HepG2 (cell line): ENCODE data around the gene PCIF1. TPM values are rescaled to one million over a fixed set of nuclear protein-coding genes. Genes with fewer than 3 reads are reported as not detected.

Experiments used
- ASH2L ChIP-seq: fragments of 300-600, 200-600 bp; sonication (generic); IDR thresholded peaks from 2 replicates; pipeline ENCODE4 v1.7.0; 2017; ENCODE audit warnings: low read depth, mild to moderate bottlenecking, moderate library complexity, mixed read lengths, low read length; ENCODE audit not compliant: insufficient read length
- FOXA1 ChIP-seq, 2 experiments: fragments of 450-650 bp in 1 of 2; sonication (generic) in 1 of 2; formaldehyde crosslinking in 1 of 2; IDR thresholded peaks; 2 replicates each; pipeline versions ENCODE4 v1.4.0 to v1.6.1; 2016 to 2020; ENCODE audit warnings: missing genetic modification reagents in 1 of 2
- HOXA5 ChIP-seq: sonication (generic); formaldehyde crosslinking; IDR thresholded peaks from 2 replicates; pipeline ENCODE4 v1.4.0; 2020; ENCODE audit warnings: missing genetic modification reagents
- SALL1 ChIP-seq: sonication (generic); formaldehyde crosslinking; IDR thresholded peaks from 2 replicates; pipeline ENCODE4 v1.8.0; 2022; ENCODE audit warnings: mild to moderate bottlenecking, missing genetic modification reagents
- ZNF777 ChIP-seq: sonication (generic); formaldehyde crosslinking; IDR thresholded peaks from 2 replicates; pipeline ENCODE4 v1.4.0; 2020; ENCODE audit warnings: missing genetic modification reagents
- polyA plus RNA-seq, 8 experiments: library from polyadenylated mRNA; depleted of rRNA in 3 of 8; stranded (reverse) in 7 of 8; unstranded in 1 of 8; fragments of >200 nt; fragmentation: Illumina TruSeq in 4 of 8; extraction: Trizol in 4 of 8; gene quantifications; 2 replicates each; pipeline versions ENCODE4 v1.2.1 to v1.2.3, GENCODE V29; 2011 to 2016; ENCODE audit warnings: low read depth in 4 of 8, missing spikeins in 1 of 8, mixed read lengths in 1 of 8; ENCODE audit not compliant: insufficient read depth in 1 of 8
- total RNA-seq, 5 experiments: library from RNA; depleted of rRNA; stranded (reverse); fragments of >200 nt; fragmentation: Illumina TruSeq; extraction: Trizol; gene quantifications; 2 replicates each; pipeline ENCODE4 v1.2.3, GENCODE V29; 2016; ENCODE audit warnings: low read depth in 1 of 5
- TF ChIP-seq, protein P1 (sequence below): sonication (generic); formaldehyde crosslinking; IDR thresholded peaks from 2 replicates; pipeline ENCODE4 v1.8.1; 2023; ENCODE audit warnings: mild to moderate bottlenecking, inconsistent platforms, moderate library complexity, missing genetic modification reagents, borderline replicate concordance
- TF ChIP-seq, protein P2 (sequence below): sonication (generic); formaldehyde crosslinking; IDR thresholded peaks from 2 replicates; pipeline ENCODE4 v1.5.0; 2020; ENCODE audit warnings: missing genetic modification reagents, mild to moderate bottlenecking, borderline replicate concordance
- TF ChIP-seq, protein P3 (sequence below): sonication (generic); formaldehyde crosslinking; conservative IDR thresholded peaks from 2 replicates; pipeline ENCODE4 v1.8.1; 2023; ENCODE audit warnings: missing genetic modification reagents
- TF ChIP-seq, protein P4 (sequence below): sonication (generic); formaldehyde crosslinking; IDR thresholded peaks from 2 replicates; pipeline ENCODE4 v1.4.0; 2020; ENCODE audit warnings: missing genetic modification reagents, mild to moderate bottlenecking, borderline replicate concordance
- TF ChIP-seq, protein P5 (sequence below): IDR thresholded peaks from 2 replicates; pipeline ENCODE4 v1.6.1; 2016; ENCODE audit warnings: missing compliant biosample characterization, missing genetic modification reagents, borderline replicate concordance
- TF ChIP-seq, protein P6 (sequence below): sonication (generic); formaldehyde crosslinking; IDR thresholded peaks from 2 replicates; pipeline ENCODE4 v1.5.1; 2020; ENCODE audit warnings: mild to moderate bottlenecking, missing genetic modification reagents, borderline replicate concordance
- TF ChIP-seq, protein P7 (sequence below): sonication (generic); formaldehyde crosslinking; IDR thresholded peaks from 2 replicates; pipeline ENCODE4 v1.5.1; 2020; ENCODE audit warnings: missing genetic modification reagents, mild to moderate bottlenecking, borderline replicate concordance

Gene PCIF1
- total and polyA plus RNA-seq, 2 of the 13 experiments (the other 11 are each of a cell fraction or from before 2014, with no cell fraction given) = 20.9 to 24.4 TPM

DNA sequence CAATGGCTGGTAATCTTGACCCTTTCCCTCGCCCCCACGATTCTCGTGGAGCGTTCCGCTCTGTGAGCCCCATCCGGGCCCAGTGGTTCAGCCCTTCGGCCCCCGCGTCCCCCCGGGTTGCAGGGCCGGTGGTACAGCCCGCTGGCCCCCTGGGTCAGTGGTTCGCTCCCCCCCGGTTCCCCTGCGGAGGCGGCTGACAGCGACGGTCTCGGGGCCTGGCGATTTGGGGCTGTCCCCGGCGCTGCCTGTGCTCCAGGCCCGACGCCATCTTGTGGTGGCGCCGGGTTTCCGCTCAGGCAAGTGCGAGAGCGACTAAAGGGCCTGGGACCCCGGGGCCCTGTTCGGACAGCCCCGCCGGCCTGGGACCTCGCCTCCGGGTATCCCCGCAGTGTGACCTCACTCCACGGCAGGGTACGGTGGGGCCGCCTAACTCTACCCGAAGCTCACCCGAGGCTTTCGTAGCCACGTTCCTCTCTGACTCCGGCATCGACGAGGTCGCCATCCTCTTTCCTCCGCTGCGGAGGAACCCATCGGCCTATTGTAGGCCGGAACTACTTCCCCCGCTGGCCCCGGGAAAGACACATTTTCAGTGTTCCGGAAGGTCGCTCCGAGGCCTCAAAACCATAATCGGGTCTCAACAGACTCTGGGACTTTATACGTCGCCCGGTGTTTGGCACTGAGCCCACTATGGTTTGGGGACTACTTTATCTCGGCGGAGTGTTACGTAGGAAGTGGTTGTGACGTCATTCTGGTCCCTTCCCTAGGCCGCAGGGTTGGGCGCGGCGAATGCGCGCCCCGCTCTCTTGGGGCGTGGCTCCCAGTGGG is 37.4 kb downstream of the PCIF1 start, which contains the start of gene ZNF335 (continued):
- TF ChIP-seq HOXA5 (CRISPR knock-in tag) (peak; percentile 88), SALL1 (CRISPR knock-in tag) (peak; percentile 86), ASH2L (peak; percentile 100), ZNF777 (CRISPR knock-in tag) (peak; percentile 89), FOXA1 (IDR thresholded peaks at IDR 0.05) (no peak), FOXA1 (CRISPR knock-in tag; IDR thresholded peaks at IDR 0.05) (no peak; the same call in none of the 2 replicates)
- TF ChIP-seq, protein P1, sequence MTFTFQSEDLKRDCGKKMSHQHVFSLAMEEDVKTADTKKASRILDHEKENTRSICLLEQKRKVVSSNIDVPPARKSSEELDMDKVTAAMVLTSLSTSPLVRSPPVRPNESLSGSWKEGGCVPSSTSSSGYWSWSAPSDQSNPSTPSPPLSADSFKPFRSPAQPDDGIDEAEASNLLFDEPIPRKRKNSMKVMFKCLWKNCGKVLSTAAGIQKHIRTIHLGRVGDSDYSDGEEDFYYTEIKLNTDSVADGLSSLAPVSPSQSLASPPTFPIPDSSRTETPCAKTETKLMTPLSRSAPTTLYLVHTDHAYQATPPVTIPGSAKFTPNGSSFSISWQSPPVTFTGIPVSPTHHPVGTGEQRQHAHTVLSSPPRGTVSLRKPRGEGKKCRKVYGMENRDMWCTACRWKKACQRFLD (CRISPR knock-in tag) = peak; percentile 51
- TF ChIP-seq, protein P2, sequence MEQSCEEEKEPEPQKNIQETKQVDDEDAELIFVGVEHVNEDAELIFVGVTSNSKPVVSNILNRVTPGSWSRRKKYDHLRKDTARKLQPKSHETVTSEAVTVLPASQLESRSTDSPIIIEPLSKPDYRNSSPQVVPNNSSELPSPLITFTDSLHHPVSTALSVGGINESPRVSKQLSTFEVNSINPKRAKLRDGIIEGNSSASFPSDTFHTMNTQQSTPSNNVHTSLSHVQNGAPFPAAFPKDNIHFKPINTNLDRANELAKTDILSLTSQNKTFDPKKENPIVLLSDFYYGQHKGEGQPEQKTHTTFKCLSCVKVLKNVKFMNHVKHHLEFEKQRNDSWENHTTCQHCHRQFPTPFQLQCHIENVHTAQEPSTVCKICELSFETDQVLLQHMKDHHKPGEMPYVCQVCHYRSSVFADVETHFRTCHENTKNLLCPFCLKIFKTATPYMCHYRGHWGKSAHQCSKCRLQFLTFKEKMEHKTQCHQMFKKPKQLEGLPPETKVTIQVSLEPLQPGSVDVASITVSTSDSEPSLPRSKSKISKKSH (CRISPR knock-in tag) = 0 out of 2 replicates have a peak, but pooled peaks have one; percentile 52
- TF ChIP-seq, protein P3, sequence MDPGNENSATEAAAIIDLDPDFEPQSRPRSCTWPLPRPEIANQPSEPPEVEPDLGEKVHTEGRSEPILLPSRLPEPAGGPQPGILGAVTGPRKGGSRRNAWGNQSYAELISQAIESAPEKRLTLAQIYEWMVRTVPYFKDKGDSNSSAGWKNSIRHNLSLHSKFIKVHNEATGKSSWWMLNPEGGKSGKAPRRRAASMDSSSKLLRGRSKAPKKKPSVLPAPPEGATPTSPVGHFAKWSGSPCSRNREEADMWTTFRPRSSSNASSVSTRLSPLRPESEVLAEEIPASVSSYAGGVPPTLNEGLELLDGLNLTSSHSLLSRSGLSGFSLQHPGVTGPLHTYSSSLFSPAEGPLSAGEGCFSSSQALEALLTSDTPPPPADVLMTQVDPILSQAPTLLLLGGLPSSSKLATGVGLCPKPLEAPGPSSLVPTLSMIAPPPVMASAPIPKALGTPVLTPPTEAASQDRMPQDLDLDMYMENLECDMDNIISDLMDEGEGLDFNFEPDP = no peak
- TF ChIP-seq, protein P4, sequence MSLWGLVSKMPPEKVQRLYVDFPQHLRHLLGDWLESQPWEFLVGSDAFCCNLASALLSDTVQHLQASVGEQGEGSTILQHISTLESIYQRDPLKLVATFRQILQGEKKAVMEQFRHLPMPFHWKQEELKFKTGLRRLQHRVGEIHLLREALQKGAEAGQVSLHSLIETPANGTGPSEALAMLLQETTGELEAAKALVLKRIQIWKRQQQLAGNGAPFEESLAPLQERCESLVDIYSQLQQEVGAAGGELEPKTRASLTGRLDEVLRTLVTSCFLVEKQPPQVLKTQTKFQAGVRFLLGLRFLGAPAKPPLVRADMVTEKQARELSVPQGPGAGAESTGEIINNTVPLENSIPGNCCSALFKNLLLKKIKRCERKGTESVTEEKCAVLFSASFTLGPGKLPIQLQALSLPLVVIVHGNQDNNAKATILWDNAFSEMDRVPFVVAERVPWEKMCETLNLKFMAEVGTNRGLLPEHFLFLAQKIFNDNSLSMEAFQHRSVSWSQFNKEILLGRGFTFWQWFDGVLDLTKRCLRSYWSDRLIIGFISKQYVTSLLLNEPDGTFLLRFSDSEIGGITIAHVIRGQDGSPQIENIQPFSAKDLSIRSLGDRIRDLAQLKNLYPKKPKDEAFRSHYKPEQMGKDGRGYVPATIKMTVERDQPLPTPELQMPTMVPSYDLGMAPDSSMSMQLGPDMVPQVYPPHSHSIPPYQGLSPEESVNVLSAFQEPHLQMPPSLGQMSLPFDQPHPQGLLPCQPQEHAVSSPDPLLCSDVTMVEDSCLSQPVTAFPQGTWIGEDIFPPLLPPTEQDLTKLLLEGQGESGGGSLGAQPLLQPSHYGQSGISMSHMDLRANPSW (CRISPR knock-in tag) = peak; percentile 89; the same call in 1 of the 2 replicates
- TF ChIP-seq, protein P5, sequence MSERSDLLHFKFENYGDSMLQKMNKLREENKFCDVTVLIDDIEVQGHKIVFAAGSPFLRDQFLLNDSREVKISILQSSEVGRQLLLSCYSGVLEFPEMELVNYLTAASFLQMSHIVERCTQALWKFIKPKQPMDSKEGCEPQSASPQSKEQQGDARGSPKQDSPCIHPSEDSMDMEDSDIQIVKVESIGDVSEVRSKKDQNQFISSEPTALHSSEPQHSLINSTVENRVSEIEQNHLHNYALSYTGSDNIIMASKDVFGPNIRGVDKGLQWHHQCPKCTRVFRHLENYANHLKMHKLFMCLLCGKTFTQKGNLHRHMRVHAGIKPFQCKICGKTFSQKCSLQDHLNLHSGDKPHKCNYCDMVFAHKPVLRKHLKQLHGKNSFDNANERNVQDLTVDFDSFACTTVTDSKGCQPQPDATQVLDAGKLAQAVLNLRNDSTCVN = peak; percentile 8
- TF ChIP-seq, protein P6, sequence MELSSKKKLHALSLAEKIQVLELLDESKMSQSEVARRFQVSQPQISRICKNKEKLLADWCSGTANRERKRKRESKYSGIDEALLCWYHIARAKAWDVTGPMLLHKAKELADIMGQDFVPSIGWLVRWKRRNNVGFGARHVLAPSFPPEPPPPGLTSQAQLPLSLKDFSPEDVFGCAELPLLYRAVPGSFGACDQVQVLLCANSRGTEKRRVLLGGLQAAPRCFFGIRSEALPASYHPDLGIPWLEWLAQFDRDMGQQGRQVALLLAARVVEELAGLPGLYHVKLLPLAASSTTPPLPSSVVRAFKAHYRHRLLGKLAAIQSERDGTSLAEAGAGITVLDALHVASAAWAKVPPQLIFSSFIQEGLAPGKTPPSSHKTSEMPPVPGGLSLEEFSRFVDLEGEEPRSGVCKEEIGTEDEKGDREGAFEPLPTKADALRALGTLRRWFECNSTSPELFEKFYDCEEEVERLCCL (CRISPR knock-in tag) = peak; percentile 84; the same call in 1 of the 2 replicates
- TF ChIP-seq, protein P7, sequence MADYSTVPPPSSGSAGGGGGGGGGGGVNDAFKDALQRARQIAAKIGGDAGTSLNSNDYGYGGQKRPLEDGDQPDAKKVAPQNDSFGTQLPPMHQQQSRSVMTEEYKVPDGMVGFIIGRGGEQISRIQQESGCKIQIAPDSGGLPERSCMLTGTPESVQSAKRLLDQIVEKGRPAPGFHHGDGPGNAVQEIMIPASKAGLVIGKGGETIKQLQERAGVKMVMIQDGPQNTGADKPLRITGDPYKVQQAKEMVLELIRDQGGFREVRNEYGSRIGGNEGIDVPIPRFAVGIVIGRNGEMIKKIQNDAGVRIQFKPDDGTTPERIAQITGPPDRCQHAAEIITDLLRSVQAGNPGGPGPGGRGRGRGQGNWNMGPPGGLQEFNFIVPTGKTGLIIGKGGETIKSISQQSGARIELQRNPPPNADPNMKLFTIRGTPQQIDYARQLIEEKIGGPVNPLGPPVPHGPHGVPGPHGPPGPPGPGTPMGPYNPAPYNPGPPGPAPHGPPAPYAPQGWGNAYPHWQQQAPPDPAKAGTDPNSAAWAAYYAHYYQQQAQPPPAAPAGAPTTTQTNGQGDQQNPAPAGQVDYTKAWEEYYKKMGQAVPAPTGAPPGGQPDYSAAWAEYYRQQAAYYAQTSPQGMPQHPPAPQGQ = no peak; the same call in 1 of the 2 replicates
